Embryonic facial prominence (tissue), 1 donor: ENCODE measurements around the gene TBC1D22A.
"Not testable (repeated sequence)": the region's sequence is repeated elsewhere in the genome, so short reads cannot be mapped to it uniquely, and the experiment has no call there.

Experiments used
- DNase-seq: peaks from one replicate; pipeline ENCODE4 v3.0.0-alpha.2; 2016; ENCODE audit errors: extremely low spot score

TBC1D22A gene

DNA sequence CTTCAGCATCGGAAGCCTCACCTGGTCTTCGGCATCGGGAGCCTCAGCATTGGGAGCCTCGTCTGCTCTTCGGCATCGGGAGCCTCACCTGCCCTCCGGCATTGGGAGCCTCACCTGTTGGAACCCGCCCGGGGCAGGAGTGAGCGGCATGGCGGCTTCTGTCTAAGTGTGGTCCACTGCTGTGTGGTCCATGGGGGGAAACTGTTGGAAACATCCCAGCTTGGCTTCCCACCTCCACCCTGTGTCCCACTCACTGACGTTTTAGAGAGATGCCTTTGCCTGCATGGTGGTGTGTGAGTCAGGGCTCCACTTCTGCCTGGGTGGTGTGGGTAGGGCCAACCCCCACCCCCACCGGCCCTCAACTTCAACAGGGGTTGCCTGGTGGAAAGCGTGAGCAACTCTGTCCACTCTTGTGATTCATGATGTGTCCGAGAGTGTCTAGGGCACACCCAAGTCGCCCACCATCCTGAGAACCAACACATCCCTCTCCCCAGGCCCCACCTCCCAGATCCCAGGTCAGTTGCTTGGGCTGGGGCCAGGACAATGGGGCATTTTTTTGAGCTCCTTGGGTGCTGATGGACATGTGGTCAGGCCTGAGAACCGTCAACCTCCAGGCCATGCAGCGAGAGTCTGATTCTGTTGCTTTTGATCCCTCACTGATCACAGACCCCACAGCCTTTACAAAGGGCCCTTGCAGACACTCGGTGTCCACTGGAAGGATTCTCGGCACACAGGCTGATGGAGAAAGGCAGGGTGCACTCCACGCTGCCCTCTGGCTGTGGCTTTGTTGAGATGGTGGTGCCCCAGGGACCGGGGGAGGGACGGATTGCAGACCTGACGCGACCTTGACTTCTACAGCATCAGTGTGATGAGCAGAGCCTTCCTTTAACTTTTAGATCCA lies 406.7 kb downstream of the TBC1D22A start:
- no peak for DNase-seq

DNA sequence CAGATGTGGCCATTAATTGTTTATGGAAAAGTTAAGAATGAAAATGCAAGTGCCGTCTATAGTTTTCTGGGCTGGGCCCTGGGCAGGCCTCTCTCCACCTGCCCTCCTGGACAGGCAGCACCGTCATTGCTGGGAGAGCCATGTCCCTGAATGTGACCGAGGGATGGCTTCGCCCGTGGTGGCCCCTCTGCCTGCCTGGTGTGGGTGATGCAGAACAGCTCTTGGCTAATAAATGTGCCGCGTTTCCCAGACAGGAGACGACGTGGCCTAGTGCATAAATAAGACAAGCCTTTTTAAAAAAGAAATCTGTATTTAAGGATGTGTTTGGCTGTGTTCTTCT lies 407.3 kb downstream of the TBC1D22A start:
- DNase-seq, result no peak

GRCh38 chr22:47170511-47171440 lies 408.3 kb downstream of the TBC1D22A start:
- not testable (repeated sequence) for DNase-seq

GRCh38 chr22:47171441-47172221 lies 409.2 kb downstream of the TBC1D22A start:
- no peak for DNase-seq

GRCh38 chr22:47172771-47173534 lies 410.5 kb downstream of the TBC1D22A start:
- no peak for DNase-seq

DNA sequence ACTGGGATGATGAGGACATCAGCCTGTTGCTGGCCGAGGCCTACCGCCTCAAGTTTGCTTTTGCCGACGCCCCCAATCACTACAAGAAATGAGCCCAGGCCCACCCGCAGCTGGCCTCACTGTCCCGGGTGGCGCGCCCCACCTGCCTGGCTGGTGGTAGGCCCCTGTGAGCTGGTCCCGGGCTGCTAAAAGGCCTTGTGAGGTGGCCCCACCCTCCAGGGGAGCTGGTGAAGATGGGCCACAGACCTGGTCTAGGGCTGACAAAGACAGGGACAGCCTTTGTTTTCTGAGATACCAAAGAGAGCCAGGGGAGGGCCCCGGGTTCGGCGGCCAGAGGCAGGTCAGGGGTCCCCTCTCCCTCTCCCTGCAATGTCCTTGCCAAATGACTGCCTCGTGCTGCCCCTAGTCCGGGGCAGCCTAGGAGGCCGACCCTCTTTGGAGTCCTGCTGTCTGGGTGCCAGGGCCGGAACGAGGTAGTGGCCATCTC lies 411.1 kb downstream of the TBC1D22A start:
- no peak for DNase-seq

DNA sequence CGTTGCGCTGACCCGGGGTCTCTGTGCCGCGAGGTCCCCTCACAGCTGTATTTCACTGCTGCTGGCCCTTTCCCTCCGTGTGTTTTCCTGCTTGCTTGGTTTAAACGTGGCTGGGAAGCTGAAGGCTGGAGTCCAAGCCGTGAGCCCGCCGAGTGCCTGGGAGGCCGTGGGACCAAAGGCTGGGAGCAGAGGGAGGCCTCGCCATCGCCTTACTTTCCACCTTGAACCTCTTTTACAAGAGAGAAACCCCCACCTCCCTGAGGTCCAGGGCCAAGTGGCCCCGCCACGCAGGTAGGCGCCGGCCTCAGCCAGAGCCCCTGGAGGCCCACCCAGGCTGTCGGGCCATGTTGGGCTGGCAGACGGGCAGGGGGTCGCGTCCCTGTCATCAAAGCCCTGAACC lies 411.6 kb downstream of the TBC1D22A start:
- DNase-seq, result no peak

DNA sequence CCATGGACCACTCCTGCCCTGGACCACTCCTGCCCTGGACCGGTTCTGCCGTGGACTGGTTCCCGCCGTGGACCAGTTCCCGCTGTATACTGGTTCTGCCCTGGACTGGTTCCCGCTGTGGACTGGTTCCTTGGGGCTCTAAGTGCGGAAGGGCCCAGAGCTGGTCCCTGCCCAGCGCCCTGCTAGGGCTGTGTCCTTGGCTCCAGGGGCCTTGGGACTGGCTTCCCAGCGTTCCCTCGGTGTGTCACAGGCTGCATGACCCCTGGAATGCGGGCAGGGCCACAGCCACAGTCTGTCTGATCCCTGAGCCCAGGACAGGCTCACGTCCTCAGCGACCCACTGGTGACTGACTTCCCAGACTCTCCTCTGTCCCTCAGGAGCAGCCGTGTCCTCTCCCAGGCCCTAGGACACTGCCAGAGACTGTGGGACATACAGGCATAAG lies 412.2 kb downstream of the TBC1D22A start:
- no peak for DNase-seq

DNA sequence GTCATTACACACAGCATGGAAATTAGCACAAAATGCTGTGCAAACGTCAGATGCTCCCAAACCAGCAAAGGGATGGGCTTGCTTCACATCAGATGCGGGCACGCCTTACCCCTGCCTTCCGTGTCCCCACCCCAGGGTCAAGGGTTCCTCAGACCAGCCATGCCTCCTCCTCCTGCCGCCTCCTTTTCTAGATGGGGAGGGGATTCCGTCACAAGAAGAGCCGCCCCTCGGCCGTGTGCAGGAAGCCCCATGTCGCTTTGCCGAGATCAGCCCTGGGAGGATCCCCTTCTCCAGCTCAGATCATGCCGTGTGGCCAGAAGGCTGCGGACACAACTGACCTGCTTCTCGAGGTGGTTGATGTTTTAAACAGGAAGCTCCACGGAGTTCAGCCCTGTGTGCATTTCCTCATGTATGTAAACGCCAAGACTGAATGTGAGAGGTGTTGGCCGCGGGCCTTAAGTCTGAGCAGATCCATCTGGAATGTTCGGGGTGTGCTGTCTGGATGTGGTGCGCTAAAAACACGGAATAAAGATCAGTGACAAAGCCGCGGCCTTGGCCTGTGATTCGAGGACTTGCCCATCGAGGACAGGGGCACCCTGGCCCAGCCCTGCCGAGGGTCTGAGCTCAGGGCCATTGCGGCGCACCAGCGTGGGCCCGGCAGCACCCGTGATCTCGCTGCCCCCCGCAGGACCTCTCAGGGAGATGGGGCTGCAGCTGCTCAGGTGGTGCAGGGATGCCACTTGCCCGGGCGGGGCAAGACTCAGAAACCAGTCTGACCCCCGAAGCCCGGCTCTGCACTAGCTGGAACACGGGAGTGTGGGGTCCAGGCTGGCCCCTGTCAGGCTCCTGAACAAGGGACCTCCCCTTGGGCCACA lies 412.9 kb downstream of the TBC1D22A start:
- DNase-seq, result no peak

DNA sequence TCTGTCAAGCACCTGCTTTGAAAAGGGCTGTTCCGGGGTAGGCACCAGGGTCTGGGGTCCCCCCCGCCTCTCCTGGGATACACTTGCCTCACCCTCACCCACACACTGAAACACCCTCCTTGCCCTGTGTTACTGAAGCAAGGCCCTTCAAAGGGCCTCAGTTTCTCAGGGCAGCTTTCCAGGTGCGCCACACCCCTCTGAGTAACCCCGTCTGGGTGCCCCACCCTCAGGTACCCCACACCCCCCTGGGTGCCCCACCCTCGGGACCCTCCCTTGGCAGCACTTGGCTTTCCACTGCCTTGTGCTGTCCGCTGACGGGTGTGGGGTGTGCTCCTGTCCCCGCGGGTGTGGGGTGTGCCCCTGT lies 413.6 kb downstream of the TBC1D22A start:
- DNase-seq, result no peak

GRCh38 chr22:47176573-47177333 lies 414.3 kb downstream of the TBC1D22A start:
- DNase-seq, result no peak

DNA sequence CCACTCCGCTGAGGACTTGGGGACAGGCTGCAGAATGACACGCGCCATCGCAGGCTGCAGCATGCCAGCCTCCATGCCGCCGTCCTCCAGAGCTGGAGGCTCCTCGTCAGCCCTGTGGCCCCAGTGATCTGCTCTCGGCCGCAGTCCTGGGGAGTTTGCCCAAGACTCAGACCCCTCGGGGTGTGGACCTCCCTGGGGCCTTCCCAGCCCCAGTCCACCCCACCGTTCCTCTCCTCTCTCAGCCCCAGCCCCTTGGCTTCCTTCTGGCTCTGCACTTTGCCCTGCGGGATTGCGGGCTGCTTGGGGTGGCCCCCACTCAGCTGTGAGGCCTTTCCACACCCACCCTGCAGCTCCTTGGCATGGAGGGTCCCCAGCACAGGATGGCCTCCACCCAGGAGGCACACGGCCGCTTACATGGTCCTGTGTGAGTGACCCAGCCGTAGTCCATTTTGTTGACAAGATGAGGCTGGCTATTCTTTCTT lies 414.9 kb downstream of the TBC1D22A start:
- DNase-seq, result no peak

DNA sequence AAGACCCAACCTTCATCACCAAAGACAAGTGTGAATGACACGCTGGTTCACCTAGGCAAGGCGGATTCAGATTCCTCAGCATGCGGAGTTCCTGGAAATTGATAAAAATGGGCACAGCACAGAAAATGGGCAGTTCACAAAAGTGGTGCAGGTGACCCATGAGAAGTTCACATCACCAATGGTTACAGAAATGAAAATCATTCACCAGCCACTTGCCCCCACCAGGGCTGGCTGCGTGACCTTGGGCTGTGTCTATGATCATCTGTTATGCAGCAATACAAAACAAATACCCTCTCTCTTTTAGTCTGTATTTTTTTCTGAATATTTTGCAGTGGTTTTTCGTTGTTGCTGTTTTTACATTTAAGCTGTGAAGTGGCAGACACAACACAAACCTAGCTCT lies 415.9 kb downstream of the TBC1D22A start:
- DNase-seq, result no peak

DNA sequence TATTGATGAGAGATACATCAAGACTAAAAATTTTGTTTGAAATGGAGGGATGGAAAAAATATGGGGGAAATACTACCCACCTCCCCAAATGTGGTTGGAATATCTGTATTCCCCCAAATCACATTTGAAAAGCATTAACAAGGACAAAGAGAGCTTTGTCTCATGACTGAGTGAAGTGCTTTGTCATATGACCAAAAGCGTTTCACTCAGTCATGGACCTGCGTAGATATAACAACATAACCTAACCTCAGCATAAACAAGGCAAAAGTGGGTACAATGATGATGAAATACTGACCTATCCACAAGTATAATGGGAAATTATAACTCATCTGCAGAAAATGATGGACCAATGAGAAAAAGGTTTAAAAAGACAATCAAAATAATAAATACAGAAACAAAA lies 418.3 kb downstream of the TBC1D22A start:
- no peak for DNase-seq

- no peak for DNase-seq
Measured at GRCh38 chr22:47187176-47187957, 424.9 kb downstream of the TBC1D22A start.

- no peak for DNase-seq
Measured at GRCh38 chr22:47188261-47189055, 426.0 kb downstream of the TBC1D22A start.
